ENCODE results near the gene NDRG4. TPM values are rescaled to one million over a fixed set of nuclear protein-coding genes. Genes with fewer than 3 reads are reported as not detected.

Gene NDRG4
- total and polyA plus RNA-seq, 2 of the 13 experiments (the other 11 are each of a cell fraction or from before 2014, with no cell fraction given), result 1.7 to 2.7 TPM

DNA sequence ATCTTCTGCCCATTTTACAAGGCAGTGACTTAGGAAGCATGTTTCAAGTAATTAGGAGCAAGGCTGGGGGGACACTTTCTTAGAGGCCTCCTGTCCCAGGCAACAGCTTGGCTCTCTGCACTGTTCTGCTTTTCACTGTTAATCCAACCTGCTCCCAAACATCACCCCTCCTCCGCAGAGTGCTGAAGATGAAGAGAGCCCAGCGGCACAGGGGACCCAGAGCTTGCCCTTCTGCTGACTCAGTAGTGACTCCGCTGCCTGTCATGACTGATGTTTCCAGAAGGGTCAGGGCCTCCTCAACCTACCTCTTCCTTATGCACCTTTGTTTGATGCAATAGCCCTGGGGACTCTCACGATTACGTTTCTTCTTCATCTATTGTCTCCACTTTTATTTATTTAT is 38.9 kb upstream of the NDRG4 start:
- DNase-seq (ENCODE audit: low spot score) (no peak), FAIRE-seq (no peak), ATAC-seq (no peak)
- H2AFZ ChIP-seq (ENCODE audit: low read length), result no peak overlapping the region
- no peak overlapping the region for H3K4me2 ChIP-seq (ENCODE audit: low read depth, low read length)
- intact Hi-C loops (cut with micrococcal nuclease; ENCODE audit: unreplicated experiment), result no loop called here
- H3K9me3 ChIP-seq (ENCODE audit: low read length), result no peaks in the 10 kb centered on the region
- H3K27me3 ChIP-seq (ENCODE audit: control insufficient read depth in 1 of 2, insufficient read depth in 2 of 2, low read length in 2 of 2), result peaks cover 11 to 54% of the 10 kb centered on the region in 2 experiments
- no peaks in the 10 kb centered on the region for H3K36me3 ChIP-seq (replicated peaks in 1 of 2; ENCODE audit: control insufficient read depth in 1 of 2, insufficient read depth in 2 of 2, low read length in 2 of 2)
- peaks cover 3% of the 10 kb centered on the region; the same call in 1 of the 2 replicates for H4K20me1 ChIP-seq (ENCODE audit: insufficient read depth, low read length)
- 28% methylated on average over 5 of the region's 5 CpGs for WGBS (ENCODE audit: low lambda C conversion rate)
- H3K4me1 ChIP-seq (ENCODE audit: insufficient read depth, low read length), result peaks cover 45% of the 10 kb centered on the region
- no peak for TF ChIP-seq ZC3H13 (CRISPR knock-in tag; IDR thresholded peaks at IDR 0.05)
- no peak for TF ChIP-seq NCOA2 (CRISPR knock-in tag; IDR thresholded peaks at IDR 0.05)
- no peak for TF ChIP-seq SMARCE1 (IDR thresholded peaks at IDR 0.05; ENCODE audit: borderline replicate concordance)
- TF ChIP-seq ZBTB44 (CRISPR knock-in tag; IDR thresholded peaks at IDR 0.05), result no peak
- TF ChIP-seq, protein P1, sequence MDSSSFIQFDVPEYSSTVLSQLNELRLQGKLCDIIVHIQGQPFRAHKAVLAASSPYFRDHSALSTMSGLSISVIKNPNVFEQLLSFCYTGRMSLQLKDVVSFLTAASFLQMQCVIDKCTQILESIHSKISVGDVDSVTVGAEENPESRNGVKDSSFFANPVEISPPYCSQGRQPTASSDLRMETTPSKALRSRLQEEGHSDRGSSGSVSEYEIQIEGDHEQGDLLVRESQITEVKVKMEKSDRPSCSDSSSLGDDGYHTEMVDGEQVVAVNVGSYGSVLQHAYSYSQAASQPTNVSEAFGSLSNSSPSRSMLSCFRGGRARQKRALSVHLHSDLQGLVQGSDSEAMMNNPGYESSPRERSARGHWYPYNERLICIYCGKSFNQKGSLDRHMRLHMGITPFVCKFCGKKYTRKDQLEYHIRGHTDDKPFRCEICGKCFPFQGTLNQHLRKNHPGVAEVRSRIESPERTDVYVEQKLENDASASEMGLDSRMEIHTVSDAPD (CRISPR knock-in tag; IDR thresholded peaks at IDR 0.05), result no peak
- no peak for TF ChIP-seq TOPORS (CRISPR knock-in tag; IDR thresholded peaks at IDR 0.05)
- peak in 1 of 2 experiments; percentile 39; a peak in 1 of 4 replicates for TF ChIP-seq MAFK (conservative IDR thresholded peaks at IDR 0.05 in 1 of 2, IDR thresholded peaks at IDR 0.05 in 1 of 2; ENCODE audit: low read length in 2 of 2)
- POLR2A ChIA-PET, result no interaction called here
- CTCF ChIA-PET (ENCODE audit: low intra/inter-chr PET ratio, low total read pairs), result no interaction called here
- BruUV-seq (replicated peaks), result no TSS peak
- no peak overlapping the region for H3K9ac ChIP-seq (ENCODE audit: insufficient read depth, low read depth, low read length)
- H3K4me3 ChIP-seq (replicated peaks in 1 of 3; ENCODE audit: insufficient read depth in 1 of 3, low read depth in 2 of 3, low read length in 3 of 3), result no peak overlapping the region
- H3K79me2 ChIP-seq (ENCODE audit: insufficient read depth, low read length), result no peaks in the 10 kb centered on the region
- in situ Hi-C loops (cut with HindIII; ENCODE audit: extremely low pct_ligation_motif_present, low pct_unique_long_range_greater_than_20kb), result no loop called here
- H3K27ac ChIP-seq (ENCODE audit: extremely low read length, insufficient read depth, low read length), result no peak overlapping the region
